Upper lobe of left lung (tissue), 6 donors: ENCODE results near the gene VMAC. TPM values are rescaled to one million over a fixed set of nuclear protein-coding genes. Genes with fewer than 3 reads are reported as not detected.

Experiments used
- ATAC-seq, 2 donors: fragments of 200-7000 bp; cut with Tn5 transposase; one replicate each; pipeline ENCODE4 v1.9.1; 2022; ENCODE audit warnings: mild to moderate bottlenecking in 2 of 2, moderate library complexity in 2 of 2; ENCODE audit not compliant: low FRiP score in 2 of 2
- DNase-seq, 2 donors: peaks; one replicate each; pipeline ENCODE4 v3.0.0-alpha.2; 2019 to 2020
- H3K27ac ChIP-seq, 4 donors: fragments of 200-600 bp; sonication (generic); one replicate each; pipeline ENCODE4 v1.5.1; 2016 to 2019
- H3K27me3 ChIP-seq, 4 donors: fragments of 200-600 bp; sonication (generic); one replicate each; pipeline ENCODE4 v1.5.1; 2017 to 2019
- H3K36me3 ChIP-seq, 4 donors: fragments of 200-600 bp; sonication (generic); one replicate each; pipeline ENCODE4 v1.5.1; 2016 to 2019
- H3K4me1 ChIP-seq, 4 donors: fragments of 200-600 bp; sonication (generic); one replicate each; pipeline ENCODE4 v1.5.1; 2018 to 2019
- H3K4me3 ChIP-seq, 4 donors: fragments of 200-600 bp; sonication (generic); one replicate each; pipeline ENCODE4 v1.5.1; 2017 to 2019; ENCODE audit warnings: mild to moderate bottlenecking in 2 of 4, moderate library complexity in 1 of 4
- H3K9me3 ChIP-seq, 4 donors: fragments of 200-600 bp; sonication (generic); one replicate each; pipeline ENCODE4 v1.5.1; 2018 to 2019
- EP300 ChIP-seq, 4 donors: sonication (generic); formaldehyde crosslinking; IDR thresholded peaks; one replicate each; pipeline ENCODE4 v1.5.1; 2017; ENCODE audit warnings: antibody characterized with exemption in 4 of 4, control low read depth in 2 of 4
- POLR2A ChIP-seq, 4 donors: fragments of 450-650 bp; IDR thresholded peaks; one replicate each; pipeline ENCODE4 v1.5.1; 2016 to 2017; ENCODE audit warnings: antibody characterized with exemption in 4 of 4, mild to moderate bottlenecking in 2 of 4
- POLR2AphosphoS5 ChIP-seq, 2 donors: sonication (generic); formaldehyde crosslinking; IDR thresholded peaks; one replicate each; pipeline ENCODE4 v1.5.1; 2017; ENCODE audit warnings: antibody characterized with exemption in 2 of 2
- WGBS, 2 donors: methylation state at CpG; one replicate each; pipeline ENCODE4 v1.1.5; 2017 to 2018; 5-methylcytosine and 5-hydroxymethylcytosine counted together
- total RNA-seq, 6 donors: library from RNA; depleted of rRNA in 4 of 6; stranded (reverse); fragments of >200 nt in 4 of 6; gene quantifications; one replicate each; pipeline versions ENCODE4 v1.1.0 to v1.2.1, GENCODE V29; 2016 to 2021
- TF ChIP-seq, protein P1 (sequence below), 6 experiments: fragments of 450-650 bp in 4 of 6; fragments of 200-600 bp in 2 of 6; sonication (generic) in 2 of 6; IDR thresholded peaks; one replicate each; pipeline ENCODE4 v1.5.1; 2016 to 2019; ENCODE audit warnings: antibody characterized with exemption in 6 of 6
- donor health status: DM: no; HTN: no; CAD: no; lungs with moderate emphysema.
- donor health status: DM: no; HTN: yes; CAD: no; lungs with severe emphysema.

Gene VMAC
- total RNA-seq, 6 donors from 2014 or later = 4.1 to 38.8 (median 9.3) TPM

- Histone ChIP-seq H3K4me3 (no peak overlapping the region), H3K4me1 (peaks cover 67 to 84% (median 69%) of the 10 kb centered on the region in 4 donors), H3K36me3 (no peaks in the 10 kb centered on the region), H3K9me3 (no peaks in the 10 kb centered on the region), H3K27me3 (no peaks in the 10 kb centered on the region), H3K27ac (peak overlapping the region; percentile 75 to 89 (median 86))
- ATAC-seq (no peak), DNase-seq (no peak)
- no peak for TF ChIP-seq POLR2A (IDR thresholded peaks at IDR 0.05)
- no peak for TF ChIP-seq POLR2AphosphoS5 (IDR thresholded peaks at IDR 0.05)
- TF ChIP-seq, protein P1, sequence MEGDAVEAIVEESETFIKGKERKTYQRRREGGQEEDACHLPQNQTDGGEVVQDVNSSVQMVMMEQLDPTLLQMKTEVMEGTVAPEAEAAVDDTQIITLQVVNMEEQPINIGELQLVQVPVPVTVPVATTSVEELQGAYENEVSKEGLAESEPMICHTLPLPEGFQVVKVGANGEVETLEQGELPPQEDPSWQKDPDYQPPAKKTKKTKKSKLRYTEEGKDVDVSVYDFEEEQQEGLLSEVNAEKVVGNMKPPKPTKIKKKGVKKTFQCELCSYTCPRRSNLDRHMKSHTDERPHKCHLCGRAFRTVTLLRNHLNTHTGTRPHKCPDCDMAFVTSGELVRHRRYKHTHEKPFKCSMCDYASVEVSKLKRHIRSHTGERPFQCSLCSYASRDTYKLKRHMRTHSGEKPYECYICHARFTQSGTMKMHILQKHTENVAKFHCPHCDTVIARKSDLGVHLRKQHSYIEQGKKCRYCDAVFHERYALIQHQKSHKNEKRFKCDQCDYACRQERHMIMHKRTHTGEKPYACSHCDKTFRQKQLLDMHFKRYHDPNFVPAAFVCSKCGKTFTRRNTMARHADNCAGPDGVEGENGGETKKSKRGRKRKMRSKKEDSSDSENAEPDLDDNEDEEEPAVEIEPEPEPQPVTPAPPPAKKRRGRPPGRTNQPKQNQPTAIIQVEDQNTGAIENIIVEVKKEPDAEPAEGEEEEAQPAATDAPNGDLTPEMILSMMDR (IDR thresholded peaks at IDR 0.05) = no peak
- no peak for TF ChIP-seq EP300 (IDR thresholded peaks at IDR 0.05)
- 86 to 87% methylated on average over 12 to 14 of the region's 14 CpGs for WGBS, 2 donors
Measured at GRCh38 chr19:5959260-5960004, 54.8 kb downstream of the VMAC start.

Other genes with a start within 250 kb of the VMAC start
- gene MICOS13, start 224.4 kb upstream of the VMAC start, total RNA-seq = 10 to 100 TPM; 19.1 to 63.2 (median 34.2) TPM
- 10 to 100 TPM in 4 of 6 donors, 1 to 10 TPM in 2; 4.5 to 26.5 (median 16.7) TPM for gene HSD11B1L, start 223.8 kb upstream of the VMAC start, total RNA-seq
- gene RPL36, start 214.6 kb upstream of the VMAC start, total RNA-seq = 100 to 1,000 TPM; 290 to 626 (median 442) TPM
- gene LONP1, start 184.7 kb upstream of the VMAC start, total RNA-seq = 100 to 1,000 TPM in 2 of 6 donors, 10 to 100 TPM in 4; 79.7 to 141 (median 89.4) TPM
- 1 to 10 TPM in 3 of 6 donors, not detected in 3; 1.1 to 5.9 (median 1.7) TPM for gene CATSPERD, start 184.2 kb upstream of the VMAC start, total RNA-seq
- gene PRR22, start 120.1 kb upstream of the VMAC start, total RNA-seq = 1 to 10 TPM; 1.8 to 4.4 (median 3.4) TPM
- 10 to 100 TPM; 31.4 to 88.0 (median 43.1) TPM for gene DUS3L, start 113.7 kb upstream of the VMAC start, total RNA-seq
- gene NRTN, start 99.8 kb upstream of the VMAC start, total RNA-seq = 10 to 100 TPM in 1 of 6 donors, 1 to 10 TPM in 4, under 1 TPM in 1; 0.77 to 13.3 (median 4.5) TPM
- 1 to 10 TPM in 2 of 6 donors, under 1 TPM in 4; 0.30 to 3.6 (median 0.82) TPM for gene FUT6, start 65.2 kb upstream of the VMAC start, total RNA-seq
- 10 to 100 TPM in 4 of 6 donors, 1 to 10 TPM in 2; 4.2 to 19.5 (median 12.7) TPM for gene FUT3, start 53.4 kb upstream of the VMAC start, total RNA-seq
- not detected for gene FUT5, start 34.3 kb upstream of the VMAC start, total RNA-seq
- gene NDUFA11, start 1.1 kb upstream of the VMAC start, total RNA-seq = 100 to 1,000 TPM in 4 of 6 donors, 10 to 100 TPM in 2; 87.3 to 238 (median 157) TPM
- 100 to 1,000 TPM in 4 of 6 donors, 10 to 100 TPM in 2; 20.6 to 414 (median 115) TPM for gene CAPS, start 9.4 kb downstream of the VMAC start, total RNA-seq
- 100 to 1,000 TPM in 1 of 6 donors, 10 to 100 TPM in 5; 64.4 to 116 (median 68.5) TPM for gene RANBP3, start 73.3 kb downstream of the VMAC start, total RNA-seq
- 100 to 1,000 TPM in 1 of 6 donors, 10 to 100 TPM in 5; 14.3 to 111 (median 28.6) TPM for gene RFX2, start 205.6 kb downstream of the VMAC start, total RNA-seq
- gene ACSBG2, start 230.8 kb downstream of the VMAC start, total RNA-seq = not detected